RPMI8226 (cell line): Measurements from ENCODE around the gene PRRG4.
"Not testable (repeated sequence)": the region's sequence is repeated elsewhere in the genome, so short reads cannot be mapped to it uniquely, and the experiment has no call there.

Experiments
- DNase-seq: peaks from one replicate; pipeline ENCODE4 v3.0.0-alpha.2; 2015

Gene PRRG4

DNA sequence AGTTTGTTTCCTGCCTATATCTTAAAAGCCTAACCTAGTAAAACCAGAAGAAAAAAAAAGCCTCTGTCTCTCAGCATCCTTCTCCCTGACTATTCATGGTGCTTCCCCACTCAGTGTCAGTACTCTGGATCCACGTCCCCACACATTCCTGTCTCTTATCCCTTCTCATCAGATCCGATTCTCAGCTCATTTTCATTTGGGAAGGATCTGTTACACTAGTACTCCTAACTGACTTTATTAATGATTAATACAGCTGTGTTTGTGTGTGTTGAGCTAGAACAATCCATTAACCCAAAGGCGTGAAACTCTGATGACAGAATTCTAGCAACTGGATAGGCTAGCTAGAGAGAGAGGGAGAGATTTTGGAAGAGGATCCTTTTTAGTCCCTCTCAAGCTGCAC lies 1.5 kb downstream of the PRRG4 start:
- DNase-seq: no peak

DNA sequence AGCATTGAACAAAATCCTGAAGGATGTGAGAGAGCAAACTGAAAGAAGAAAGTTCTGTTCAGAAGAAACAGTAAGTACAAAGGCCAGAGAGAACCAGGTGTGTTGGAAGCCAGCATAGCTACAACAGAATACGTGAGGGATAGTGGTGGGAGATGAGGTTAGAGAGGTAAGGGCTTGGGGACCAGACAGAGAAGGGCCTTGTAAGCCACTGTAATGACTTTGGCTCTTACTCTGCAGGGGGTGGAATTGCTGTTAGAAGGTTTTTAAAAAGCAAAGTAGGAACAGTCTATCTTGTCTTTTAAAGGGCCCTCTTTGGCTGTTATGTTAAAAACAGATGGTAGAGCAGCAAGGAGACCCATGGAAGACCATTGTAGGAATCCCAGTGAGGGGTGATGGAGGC lies 4.2 kb downstream of the PRRG4 start:
- no peak for DNase-seq

DNA sequence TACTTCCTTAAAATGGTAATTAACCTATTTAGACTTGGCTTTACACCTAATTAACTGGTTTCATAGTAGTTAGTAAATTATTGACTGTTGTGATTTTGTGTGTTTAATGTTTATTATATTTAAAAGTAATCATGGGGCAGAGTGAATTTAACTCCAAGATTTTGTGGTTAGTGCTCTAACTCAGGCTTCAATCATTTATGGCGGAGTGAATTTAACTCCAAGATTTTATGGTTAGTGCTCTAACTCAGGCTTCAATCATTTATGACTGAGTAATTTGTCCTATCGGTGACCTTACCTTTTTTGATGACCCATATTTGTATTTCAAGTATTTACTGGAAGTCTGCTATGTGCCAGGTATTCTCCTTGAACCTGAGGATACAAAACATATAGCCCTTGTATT lies 7.2 kb downstream of the PRRG4 start:
- no peak for DNase-seq

DNA sequence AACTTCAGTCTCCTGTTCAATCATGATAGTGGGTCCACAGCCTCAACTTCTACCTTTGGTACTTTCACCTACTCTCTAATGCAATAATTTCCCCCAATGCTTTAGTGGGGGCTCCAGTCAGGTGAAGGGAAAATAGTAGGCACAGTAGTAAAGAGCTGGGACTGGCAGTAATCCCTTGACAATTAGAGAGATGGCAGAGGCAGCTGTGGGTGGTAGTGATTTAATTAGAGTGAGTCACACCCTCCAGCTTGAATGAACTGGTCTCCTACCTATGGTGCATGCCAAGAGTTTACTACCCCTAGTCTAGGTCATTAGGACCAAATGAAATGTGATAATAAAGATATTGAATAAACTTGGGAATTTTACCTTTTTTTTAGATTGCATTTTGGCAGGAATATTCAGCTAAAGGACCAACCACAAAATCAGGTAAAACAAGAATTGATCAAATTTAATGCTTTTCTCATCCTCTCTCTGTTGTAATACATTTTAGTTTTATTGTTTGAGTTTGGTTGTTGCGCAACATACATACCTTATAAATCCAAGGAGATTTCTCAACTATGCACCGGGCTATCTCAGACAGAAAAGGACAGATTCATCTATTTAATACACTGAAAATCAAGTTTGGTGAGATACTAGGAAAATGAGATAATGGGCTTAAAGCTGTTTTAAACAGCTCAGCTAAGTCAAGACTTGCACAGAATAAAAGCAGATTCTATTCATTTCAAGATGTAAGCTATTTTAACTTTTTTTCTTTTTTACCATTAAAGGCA lies 9.0 kb downstream of the PRRG4 start:
- DNase-seq: no peak

DNA sequence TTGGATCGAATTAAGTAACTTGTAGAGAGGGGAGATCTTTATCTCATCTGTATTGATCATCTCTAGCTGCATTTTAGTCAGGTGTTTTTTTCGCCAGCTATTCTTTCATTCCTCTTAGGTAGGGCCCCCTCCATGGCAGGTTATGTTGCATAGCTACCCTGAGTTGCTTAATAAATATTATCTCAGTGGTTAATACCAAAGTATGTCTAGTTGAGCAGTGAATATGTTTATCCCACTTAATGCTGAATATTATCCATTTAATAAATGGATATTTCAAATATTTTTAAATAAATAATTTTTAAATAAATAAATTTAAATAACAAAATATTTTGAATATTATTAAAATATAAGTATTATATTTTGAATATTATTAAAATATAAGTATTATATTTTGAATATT lies 9.6 kb downstream of the PRRG4 start:
- DNase-seq: no peak

DNA sequence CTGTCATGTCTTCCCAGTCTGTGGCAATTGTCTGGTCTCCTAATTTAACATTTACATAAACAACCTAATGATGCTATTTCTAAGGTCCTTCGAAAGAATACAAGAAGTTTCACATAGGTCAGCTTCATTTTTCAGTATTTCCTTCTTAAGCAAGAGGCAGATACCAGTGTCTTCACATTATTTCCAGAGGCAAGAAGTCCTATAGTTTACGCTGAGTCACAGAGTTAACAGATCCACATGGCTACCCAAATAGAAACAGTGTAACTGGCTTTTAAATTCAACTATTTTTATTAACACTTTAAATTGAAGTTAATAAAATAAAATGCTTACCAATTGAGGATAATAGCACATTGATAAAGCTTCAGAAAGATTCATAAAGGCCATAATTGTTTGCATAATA lies 10.9 kb downstream of the PRRG4 start:
- DNase-seq: no peak

DNA sequence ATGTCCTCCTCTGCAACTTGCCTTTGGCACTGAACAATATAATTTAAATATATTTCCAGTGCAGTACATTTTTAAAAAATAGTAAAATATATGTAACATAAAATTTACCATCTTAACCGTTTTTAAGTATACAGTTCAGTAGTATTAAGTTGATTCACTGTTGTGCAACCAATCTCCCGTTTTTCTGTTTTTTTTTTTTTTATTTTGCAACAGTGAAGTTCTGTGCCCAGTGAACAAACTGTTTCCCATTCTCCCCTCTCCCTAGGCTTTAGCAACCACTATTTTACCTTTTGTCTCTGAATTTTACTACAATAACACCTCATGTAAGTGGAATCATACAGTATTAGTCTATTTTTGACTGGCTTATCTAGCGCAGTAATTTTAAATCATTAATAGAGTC lies 13.8 kb downstream of the PRRG4 start:
- DNase-seq: no peak

GRCh38 chr11:32847511-32847910 lies 17.8 kb downstream of the PRRG4 start:
- peak; percentile 4 for DNase-seq

GRCh38 chr11:32849761-32850160 lies 20.0 kb downstream of the PRRG4 start:
- DNase-seq: no peak

- no peak for DNase-seq
Measured at GRCh38 chr11:32851251-32851650, 21.5 kb downstream of the PRRG4 start.

DNA sequence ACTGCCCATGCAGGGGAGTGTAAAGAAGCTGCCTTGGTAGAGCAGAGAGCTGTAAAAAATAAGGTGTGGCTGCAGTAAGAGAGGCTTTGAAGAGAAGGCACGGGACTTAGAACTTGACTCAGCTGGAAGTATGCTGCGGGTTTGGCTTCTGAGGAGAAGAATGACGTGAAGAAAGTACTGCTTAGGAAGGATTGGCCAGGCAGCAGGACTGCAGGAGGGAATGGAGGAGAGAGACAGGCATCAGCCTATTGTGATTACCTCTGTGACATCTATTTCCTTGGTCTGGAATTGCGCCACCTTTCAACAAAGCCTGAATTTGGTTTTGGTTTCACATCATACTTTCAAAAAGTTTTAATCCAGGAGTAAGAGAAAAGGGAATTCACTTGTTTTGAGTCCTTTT lies 22.5 kb downstream of the PRRG4 start:
- DNase-seq: peak; percentile 40

DNA sequence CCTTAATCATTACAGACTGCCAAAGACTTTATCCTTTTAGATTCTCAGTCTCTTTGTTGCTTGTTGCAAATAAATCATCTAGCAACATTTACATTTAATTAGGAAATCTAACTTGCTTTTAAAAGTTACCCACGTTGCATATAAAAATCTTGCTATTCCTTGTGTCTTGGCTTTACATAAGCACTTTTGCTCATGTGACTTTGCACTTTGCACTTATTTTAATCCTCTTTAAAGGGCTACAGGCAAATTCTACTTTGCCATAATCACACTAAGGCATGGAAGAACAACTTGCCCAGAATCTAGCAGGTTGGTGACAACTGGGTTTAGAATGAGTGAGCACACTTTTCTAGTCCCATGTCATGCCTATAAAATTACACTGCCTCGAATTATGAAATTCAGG lies 25.9 kb downstream of the PRRG4 start:
- DNase-seq: no peak

DNA sequence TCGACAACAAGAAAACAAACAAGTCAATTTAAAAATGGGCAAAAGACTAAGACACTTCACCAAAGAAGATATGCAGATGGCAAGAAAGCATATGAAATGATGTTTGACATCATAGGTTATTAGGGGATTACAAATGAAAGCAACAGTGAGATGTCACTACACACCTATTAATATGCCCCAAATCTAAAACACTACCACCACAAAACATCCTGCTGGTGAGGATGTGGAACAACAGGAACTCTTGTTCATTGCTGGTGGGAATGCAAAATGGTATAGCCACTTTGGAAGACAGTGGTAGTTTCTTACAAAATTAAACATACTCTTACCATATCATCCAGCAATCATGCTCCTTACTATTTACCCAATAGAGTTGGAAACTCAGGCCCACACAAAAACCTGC lies 29.0 kb downstream of the PRRG4 start:
- no peak for DNase-seq

DNA sequence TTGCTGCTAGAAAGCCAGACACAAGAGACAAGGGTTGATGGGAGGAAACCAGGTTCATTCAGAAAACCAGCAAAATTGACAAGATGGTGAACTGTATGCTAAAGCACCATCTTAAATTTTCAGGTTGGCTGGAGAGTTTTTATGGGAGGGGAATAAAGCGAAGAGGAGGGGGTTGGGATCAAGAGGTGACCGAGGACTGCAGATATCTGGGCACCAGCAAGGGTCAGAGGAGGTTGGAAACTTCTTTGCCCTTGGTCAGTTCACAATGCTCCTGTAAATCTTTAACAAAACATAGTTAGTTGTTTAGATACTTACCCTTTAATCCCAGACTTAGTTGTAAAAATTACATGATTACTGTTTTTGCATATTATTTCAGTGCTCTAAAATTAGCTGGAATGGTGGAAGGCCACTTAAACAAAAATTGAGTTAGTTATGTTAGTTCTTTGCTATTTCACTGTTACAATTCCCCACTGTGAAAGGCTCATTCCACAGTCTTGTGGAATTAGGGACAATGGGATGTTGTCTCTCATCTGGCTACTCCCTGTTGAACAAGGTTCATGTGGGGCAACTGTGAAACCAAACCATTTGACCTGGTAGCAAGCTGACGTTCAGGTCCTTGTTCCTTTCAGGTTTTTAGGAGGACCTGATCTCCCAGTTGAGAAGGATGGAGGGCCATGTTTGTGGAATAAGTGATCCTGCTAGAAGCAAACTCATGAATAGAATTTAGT lies 32.3 kb downstream of the PRRG4 start:
- DNase-seq: no peak

GRCh38 chr11:32864555-32864954 lies 34.8 kb downstream of the PRRG4 start:
- DNase-seq: no peak

- not testable (repeated sequence) for DNase-seq
Measured at GRCh38 chr11:32868752-32869151, 39.0 kb downstream of the PRRG4 start.

DNA sequence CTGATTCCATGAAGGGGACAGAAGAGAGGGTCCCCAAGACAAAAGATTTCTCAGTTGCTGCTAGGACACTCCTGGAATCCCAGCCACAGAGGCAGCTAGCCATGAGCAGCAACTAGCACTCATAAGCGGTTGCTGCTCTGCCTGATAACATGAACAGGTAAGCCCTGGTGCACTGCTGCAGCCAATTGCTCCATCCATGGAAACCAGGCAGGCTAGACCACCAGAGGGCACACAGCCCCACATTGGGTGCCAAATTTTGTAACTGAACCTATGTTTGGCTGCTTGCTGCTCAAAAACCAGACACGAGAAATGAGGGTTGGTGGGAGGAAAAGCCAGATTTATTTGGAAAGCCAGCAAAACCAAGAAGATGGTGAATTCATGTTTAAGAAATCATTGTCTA lies 40.9 kb downstream of the PRRG4 start:
- peak; percentile 23 for DNase-seq

GRCh38 chr11:32874132-32874531 lies 44.4 kb downstream of the PRRG4 start:
- DNase-seq: no peak

- no peak for DNase-seq
Measured at GRCh38 chr11:32881286-32881685, 51.6 kb downstream of the PRRG4 start.

- DNase-seq: no peak
Measured at GRCh38 chr11:32883421-32883820, 53.7 kb downstream of the PRRG4 start.

DNA sequence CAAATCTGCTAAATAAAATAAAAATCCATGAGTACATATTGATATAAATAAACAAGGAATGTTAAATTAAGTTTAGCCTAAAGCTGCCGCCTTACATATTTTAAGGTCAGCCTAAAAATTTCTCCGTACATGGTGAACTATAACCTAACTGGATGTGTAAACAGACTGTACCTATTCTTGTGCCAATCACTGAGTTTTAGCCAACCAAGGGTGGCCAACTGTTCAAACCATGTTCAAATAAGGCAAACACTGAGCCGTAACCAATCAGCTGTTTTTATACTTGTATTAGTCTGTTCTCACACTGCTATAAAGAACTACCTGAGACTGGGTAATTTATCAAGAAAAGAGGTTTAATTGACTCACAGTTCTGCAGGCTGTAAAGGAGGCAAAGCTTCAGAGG lies 54.3 kb downstream of the PRRG4 start:
- no peak for DNase-seq

DNA sequence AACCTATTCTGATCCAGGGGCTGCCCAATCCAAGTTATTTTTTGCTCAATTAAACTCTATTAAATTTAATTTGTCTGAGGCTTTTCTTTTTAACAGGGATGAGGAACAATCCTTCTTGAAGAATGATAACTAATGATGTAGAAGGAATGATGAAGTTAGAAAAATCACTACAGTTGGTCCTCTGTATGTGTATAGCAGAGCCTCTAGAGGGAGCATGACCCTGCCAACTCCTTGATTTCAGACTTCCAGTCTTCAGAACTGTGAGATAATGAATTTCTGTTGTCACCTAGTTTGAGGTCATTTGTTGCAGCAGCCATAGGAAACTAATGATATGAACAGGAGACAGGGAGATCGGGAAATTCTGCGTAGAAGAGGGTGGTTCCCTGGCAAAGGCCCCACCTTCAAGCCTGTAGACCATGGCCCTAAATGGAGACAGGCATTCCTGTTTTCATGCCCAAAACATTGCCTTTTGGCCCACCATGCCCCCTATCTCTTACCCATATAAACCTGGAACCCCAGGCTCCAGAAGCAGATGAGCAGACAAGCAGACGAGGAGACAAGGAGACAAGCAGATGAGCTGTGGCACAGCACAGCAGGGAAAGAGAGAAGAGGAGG lies 55.1 kb downstream of the PRRG4 start:
- DNase-seq: peak; percentile 23

GRCh38 chr11:32885556-32885955 lies 55.8 kb downstream of the PRRG4 start:
- DNase-seq: no peak

DNA sequence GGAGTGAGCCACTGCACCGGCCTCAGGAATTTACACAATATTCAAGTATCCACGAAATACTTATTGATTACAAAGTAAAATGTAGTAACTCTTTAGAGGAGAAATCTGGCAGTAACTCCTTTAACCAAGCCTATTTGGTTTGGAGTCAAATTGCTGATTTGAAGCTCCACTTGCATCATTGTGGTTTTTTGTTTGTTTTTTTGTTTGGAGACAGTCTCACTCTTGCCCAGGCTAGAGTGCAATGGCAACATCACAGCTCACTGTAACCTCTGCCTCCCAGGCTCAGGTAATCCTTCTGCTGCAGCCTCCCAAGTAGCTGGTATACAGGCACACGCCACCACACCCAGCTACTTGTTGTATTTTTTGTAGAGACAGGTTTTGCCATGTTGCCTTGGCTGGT lies 56.5 kb downstream of the PRRG4 start:
- no peak for DNase-seq
